ENCODE data around the gene RAX2. TPM values are rescaled to one million over a fixed set of nuclear protein-coding genes. Genes with fewer than 3 reads are reported as not detected.

RAX2 gene
- total and polyA plus RNA-seq, 2 of the 8 experiments (the other 6 are each of a cell fraction or from before 2014, with no cell fraction given), result 0.08 TPM; not detected in 1

GRCh38 chr19:3759482-3760254, 12.4 kb downstream of the RAX2 start:
- no peak overlapping the region for H3K18ac ChIP-seq (ENCODE audit: extremely low read depth, low read length)
- H4K20me1 ChIP-seq (replicated peaks in 1 of 2; ENCODE audit: control insufficient read depth in 1 of 2, insufficient read depth in 2 of 2, low read length in 2 of 2), result no peaks in the 10 kb centered on the region
- H2BK20ac ChIP-seq (ENCODE audit: low read length), result no peak overlapping the region
- H2BK5ac ChIP-seq (ENCODE audit: low read depth, low read length), result no peak overlapping the region
- no peak overlapping the region for H2AK5ac ChIP-seq (ENCODE audit: low read depth, low read length)
- peaks cover 5% of the 10 kb centered on the region for H3K23me2 ChIP-seq (ENCODE audit: low read depth, low read length)
- peaks cover 0 to 7% of the 10 kb centered on the region in 2 experiments; a peak in 1 of 4 replicates for H3K79me2 ChIP-seq (ENCODE audit: control insufficient read depth in 1 of 2, insufficient read depth in 2 of 2, low read length in 2 of 2)
- 94% methylated on average over 17 of the region's 19 CpGs; no CpG with 5 or more reads in 1 of the 2 experiments for WGBS, 2 experiments (ENCODE audit: extremely low coverage in 1 of 2, insufficient coverage in 1 of 2, insufficient read length in 1 of 2, insufficient replicate concordance in 2 of 2, low coverage in 1 of 2, low lambda C conversion rate in 2 of 2, missing lambda C conversion rate in 1 of 2)
- H3K36me3 ChIP-seq (ENCODE audit: control insufficient read depth in 2 of 4, insufficient read depth in 4 of 4, low read length in 3 of 4), result peaks cover 0 to 3% (median 0%) of the 10 kb centered on the region in 4 experiments; a peak in 2 of 8 replicates
- no peak overlapping the region for H3K9ac ChIP-seq (replicated peaks in 1 of 4; ENCODE audit: extremely low read depth in 1 of 4, low read depth in 3 of 4, low read length in 3 of 4)
- no peaks in the 10 kb centered on the region for H3K9me3 ChIP-seq (ENCODE audit: insufficient read depth in 2 of 2, low read depth in 1 of 2, low read length in 1 of 2)
- H2BK12ac ChIP-seq (ENCODE audit: low read depth, low read length), result no peak overlapping the region
- H3K56ac ChIP-seq (replicated peaks; ENCODE audit: insufficient read length, low read depth, low read length), result no peak overlapping the region
- no peak overlapping the region for H2BK120ac ChIP-seq (replicated peaks; ENCODE audit: low read depth, low read length)
- H4K8ac ChIP-seq (ENCODE audit: extremely low read depth, insufficient read depth, low read length), result no peak overlapping the region
- H4K5ac ChIP-seq (ENCODE audit: insufficient read length, low read depth, low read length), result no peak overlapping the region
- H3K4me2 ChIP-seq (ENCODE audit: insufficient read depth in 1 of 2, low read depth in 2 of 2, low read length in 2 of 2), result no peak overlapping the region
- POLR2A ChIA-PET (ENCODE audit: partially characterized antibody), result interaction anchor here (0.7 to 1.9 kb wide), 3 partner anchors 9 to 294 kb away, joined by 3 to 6 read pairs (median 3); no protein-coding TSS in a partner anchor
- H3K4me1 ChIP-seq (replicated peaks in 1 of 4; ENCODE audit: control insufficient read depth in 3 of 4, insufficient read depth in 4 of 4, low read length in 3 of 4), result no peaks in the 10 kb centered on the region
- CTCF ChIA-PET (ENCODE audit: partially characterized antibody), result interaction anchor here (0.6 to 1.4 kb wide), 7 partner anchors 10 to 891 kb away, joined by 3 to 4 read pairs (median 3); no protein-coding TSS in a partner anchor
- DNase-seq (ENCODE audit: low read depth in 1 of 2, low spot score in 2 of 2) (no peak), FAIRE-seq (no peak)
- no peak overlapping the region for H2BK15ac ChIP-seq (ENCODE audit: low read length)
- no peaks in the 10 kb centered on the region; the same call in 1 of the 2 replicates for H3K79me1 ChIP-seq (ENCODE audit: low read depth, low read length)
- no peak overlapping the region for H3K4ac ChIP-seq (replicated peaks; ENCODE audit: insufficient read length, low read depth, low read length)
- H4K91ac ChIP-seq (replicated peaks; ENCODE audit: insufficient read length, low read length), result no peak overlapping the region
- H3K27me3 ChIP-seq (replicated peaks in 1 of 4; ENCODE audit: control insufficient read depth in 3 of 4, extremely low read depth in 1 of 4, insufficient read depth in 3 of 4, low read length in 3 of 4), result no peaks in the 10 kb centered on the region
- H3K23ac ChIP-seq (ENCODE audit: insufficient read length), result no peak overlapping the region
- no peak overlapping the region for H2AFZ ChIP-seq (ENCODE audit: low read length)
- no peak overlapping the region for H3K14ac ChIP-seq (ENCODE audit: insufficient read length)
- H3K4me3 ChIP-seq (ENCODE audit: extremely low read depth in 1 of 4, insufficient read depth in 2 of 4, low read depth in 3 of 4, low read length in 4 of 4), result no peak overlapping the region
- no peak overlapping the region for H3K27ac ChIP-seq (ENCODE audit: low read depth, low read length)
- TF ChIP-seq TCF12 (IDR thresholded peaks at IDR 0.05; ENCODE audit: low read depth, low read length) (no peak), ATF3 (IDR thresholded peaks at IDR 0.05; ENCODE audit: insufficient read depth, low read depth, low read length) (no peak), RFX5 (IDR thresholded peaks at IDR 0.05; ENCODE audit: borderline replicate concordance, low read depth, low read length) (no peak), CBX8 (IDR thresholded peaks at IDR 0.05; ENCODE audit: borderline replicate concordance, low read depth, low read length) (no peak), TAF1 (IDR thresholded peaks at IDR 0.05; ENCODE audit: low read depth, low read length) (no peak), NRF1 (IDR thresholded peaks at IDR 0.05; ENCODE audit: low read depth, low read length) (no peak), CHD2 (IDR thresholded peaks at IDR 0.05; ENCODE audit: low read length) (no peak), USF2 (IDR thresholded peaks at IDR 0.05; ENCODE audit: low read length) (no peak), SRF (IDR thresholded peaks at IDR 0.05; ENCODE audit: low read depth, low read length) (no peak), EP300 (IDR thresholded peaks at IDR 0.05; ENCODE audit: borderline replicate concordance in 1 of 2, low read depth in 2 of 2, low read length in 2 of 2) (no peak), BCL11A (IDR thresholded peaks at IDR 0.05; ENCODE audit: low read depth in 2 of 2, low read length in 2 of 2) (no peak)
